OCI-LY7 (cell line): ENCODE data around the gene SOCS7.

Source experiments
- EZH2phosphoT487 ChIP-seq: fragments of 200-600 bp; sonication (generic); IDR thresholded peaks from 2 replicates; pipeline ENCODE4 v1.6.1; 2018; ENCODE audit warnings: low read depth, borderline replicate concordance, mild to moderate bottlenecking, mixed run types, antibody characterized with exemption, low read length, moderate library complexity, mixed read lengths
- TF ChIP-seq, protein P1 (sequence below): fragments of 200-600 bp; sonication (generic); conservative IDR thresholded peaks from 2 replicates; pipeline ENCODE4 v1.5.1; 2014; ENCODE audit warnings: mild to moderate bottlenecking, antibody characterized with exemption, low read length, moderate library complexity, mixed read lengths

DNA sequence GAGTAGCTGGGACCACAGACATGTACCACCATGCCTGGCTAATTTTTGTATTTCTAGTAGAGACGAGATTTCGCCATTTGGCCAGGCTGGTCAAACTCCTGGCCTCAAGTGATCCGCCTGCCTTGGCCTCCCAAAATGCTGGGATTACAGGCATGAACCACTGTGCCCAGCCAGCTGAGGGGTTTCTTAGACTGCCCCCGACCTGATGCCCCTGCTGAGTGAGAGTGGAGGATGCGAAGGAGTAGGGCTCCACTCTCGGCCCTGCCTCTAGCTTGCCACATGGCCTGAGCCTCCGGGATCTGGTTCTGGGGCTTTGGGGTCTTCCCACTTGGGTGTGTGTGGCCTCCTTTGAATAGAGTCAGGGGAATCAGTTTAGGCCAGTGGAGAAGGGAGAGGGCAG is 18.9 kb upstream of the SOCS7 start:
- TF ChIP-seq, protein P1, sequence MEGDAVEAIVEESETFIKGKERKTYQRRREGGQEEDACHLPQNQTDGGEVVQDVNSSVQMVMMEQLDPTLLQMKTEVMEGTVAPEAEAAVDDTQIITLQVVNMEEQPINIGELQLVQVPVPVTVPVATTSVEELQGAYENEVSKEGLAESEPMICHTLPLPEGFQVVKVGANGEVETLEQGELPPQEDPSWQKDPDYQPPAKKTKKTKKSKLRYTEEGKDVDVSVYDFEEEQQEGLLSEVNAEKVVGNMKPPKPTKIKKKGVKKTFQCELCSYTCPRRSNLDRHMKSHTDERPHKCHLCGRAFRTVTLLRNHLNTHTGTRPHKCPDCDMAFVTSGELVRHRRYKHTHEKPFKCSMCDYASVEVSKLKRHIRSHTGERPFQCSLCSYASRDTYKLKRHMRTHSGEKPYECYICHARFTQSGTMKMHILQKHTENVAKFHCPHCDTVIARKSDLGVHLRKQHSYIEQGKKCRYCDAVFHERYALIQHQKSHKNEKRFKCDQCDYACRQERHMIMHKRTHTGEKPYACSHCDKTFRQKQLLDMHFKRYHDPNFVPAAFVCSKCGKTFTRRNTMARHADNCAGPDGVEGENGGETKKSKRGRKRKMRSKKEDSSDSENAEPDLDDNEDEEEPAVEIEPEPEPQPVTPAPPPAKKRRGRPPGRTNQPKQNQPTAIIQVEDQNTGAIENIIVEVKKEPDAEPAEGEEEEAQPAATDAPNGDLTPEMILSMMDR: no peak
- no peak for TF ChIP-seq EZH2phosphoT487
